Colonic mucosa (tissue), 4 donors: ENCODE results near the gene NFX1. TPM values are rescaled to one million over a fixed set of nuclear protein-coding genes. Genes with fewer than 3 reads are reported as not detected.
A peak's percentile ranks its signal among the peaks of the same experiment; 100 is the strongest.
"Not testable (repeated sequence)": the region's sequence is repeated elsewhere in the genome, so short reads cannot be mapped to it uniquely, and the experiment has no call there.

Experiments used
- DNase-seq: peaks from one replicate; pipeline ENCODE4 v3.0.0-alpha.2; 2020
- H3K27ac ChIP-seq: fragments of 200-600 bp; one replicate; pipeline ENCODE4 v1.8.0; 2021
- H3K27me3 ChIP-seq: fragments of 200-600 bp; one replicate; pipeline ENCODE4 v1.8.0; 2021
- H3K36me3 ChIP-seq: fragments of 200-600 bp; one replicate; pipeline ENCODE4 v1.8.0; 2021
- H3K4me1 ChIP-seq: fragments of 200-600 bp; one replicate; pipeline ENCODE4 v1.8.0; 2021; ENCODE audit warnings: mild to moderate bottlenecking
- H3K4me3 ChIP-seq: fragments of 200-600 bp; one replicate; pipeline ENCODE4 v1.8.0; 2021
- H3K9ac ChIP-seq, 2 donors: one replicate each; pipeline ENCODE4 v1.7.0; 2013; ENCODE audit warnings: control low read depth in 2 of 2, low read depth in 2 of 2, low read length in 2 of 2
- H3K9me3 ChIP-seq: fragments of 200-600 bp; one replicate; pipeline ENCODE4 v1.8.0; 2021
- intact Hi-C: fragments of 100-400 bp; cut with DNase I; formaldehyde crosslinking; loops from one replicate; pipeline ENCODE4 v1.14.1; 2022
- total RNA-seq, 2 donors: library from RNA; stranded (reverse); fragmentation: NEBNext Ultra II Directional in 1 of 2; extraction: Animal tissue kit (Norgen Biotek cat#: 25700) in 1 of 2; gene quantifications; one replicate each; pipeline ENCODE4 v1.2.1, GENCODE V29; 2021
- TF ChIP-seq, protein P1 (sequence below): fragments of 200-600 bp; IDR thresholded peaks from one replicate; pipeline ENCODE4 v1.8.0; 2022; ENCODE audit warnings: antibody characterized with exemption, mild to moderate bottlenecking
- donor health status: healthy.
- donor health status: DM: no; HTN: no; CAD: no.
- donor health status: DM: no; HTN: no; CAD: no.

Gene NFX1
- total RNA-seq, 2 donors from 2014 or later: 27.6 to 31.3 TPM

DNA sequence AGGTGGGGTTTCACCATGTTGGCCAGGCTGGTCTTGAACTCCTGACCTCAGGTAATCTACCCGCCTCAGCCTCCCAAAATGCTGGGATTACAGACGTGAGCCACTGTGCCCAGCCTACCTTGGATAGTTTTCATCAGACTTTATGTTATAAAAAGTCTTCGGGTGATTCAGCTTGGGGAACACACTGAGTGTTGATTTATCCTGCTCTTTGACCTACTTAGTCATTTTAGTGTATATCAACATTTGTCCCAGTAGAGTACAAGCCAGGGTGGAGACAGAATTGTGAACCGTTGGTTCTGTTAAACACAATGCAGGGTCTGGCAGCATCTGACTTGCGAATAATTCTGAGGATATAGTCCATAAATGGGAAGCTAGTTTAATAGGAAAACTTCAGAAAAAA, 39.7 kb downstream of the NFX1 start:
- TF ChIP-seq, protein P1, sequence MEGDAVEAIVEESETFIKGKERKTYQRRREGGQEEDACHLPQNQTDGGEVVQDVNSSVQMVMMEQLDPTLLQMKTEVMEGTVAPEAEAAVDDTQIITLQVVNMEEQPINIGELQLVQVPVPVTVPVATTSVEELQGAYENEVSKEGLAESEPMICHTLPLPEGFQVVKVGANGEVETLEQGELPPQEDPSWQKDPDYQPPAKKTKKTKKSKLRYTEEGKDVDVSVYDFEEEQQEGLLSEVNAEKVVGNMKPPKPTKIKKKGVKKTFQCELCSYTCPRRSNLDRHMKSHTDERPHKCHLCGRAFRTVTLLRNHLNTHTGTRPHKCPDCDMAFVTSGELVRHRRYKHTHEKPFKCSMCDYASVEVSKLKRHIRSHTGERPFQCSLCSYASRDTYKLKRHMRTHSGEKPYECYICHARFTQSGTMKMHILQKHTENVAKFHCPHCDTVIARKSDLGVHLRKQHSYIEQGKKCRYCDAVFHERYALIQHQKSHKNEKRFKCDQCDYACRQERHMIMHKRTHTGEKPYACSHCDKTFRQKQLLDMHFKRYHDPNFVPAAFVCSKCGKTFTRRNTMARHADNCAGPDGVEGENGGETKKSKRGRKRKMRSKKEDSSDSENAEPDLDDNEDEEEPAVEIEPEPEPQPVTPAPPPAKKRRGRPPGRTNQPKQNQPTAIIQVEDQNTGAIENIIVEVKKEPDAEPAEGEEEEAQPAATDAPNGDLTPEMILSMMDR: no peak
- H3K27ac ChIP-seq: peak overlapping the region; percentile 82
- H3K9ac ChIP-seq: no peak overlapping the region
- H3K4me1 ChIP-seq: peaks cover 12% of the 10 kb centered on the region
- DNase-seq: peak; percentile 19
- H3K9me3 ChIP-seq: no peaks in the 10 kb centered on the region
- no peaks in the 10 kb centered on the region for H3K36me3 ChIP-seq
- intact Hi-C loops: loop anchor here (5.0 kb wide), 1 partner anchor 33 kb away; no protein-coding TSS in a partner anchor
- no peaks in the 10 kb centered on the region for H3K27me3 ChIP-seq
- no peak overlapping the region for H3K4me3 ChIP-seq

DNA sequence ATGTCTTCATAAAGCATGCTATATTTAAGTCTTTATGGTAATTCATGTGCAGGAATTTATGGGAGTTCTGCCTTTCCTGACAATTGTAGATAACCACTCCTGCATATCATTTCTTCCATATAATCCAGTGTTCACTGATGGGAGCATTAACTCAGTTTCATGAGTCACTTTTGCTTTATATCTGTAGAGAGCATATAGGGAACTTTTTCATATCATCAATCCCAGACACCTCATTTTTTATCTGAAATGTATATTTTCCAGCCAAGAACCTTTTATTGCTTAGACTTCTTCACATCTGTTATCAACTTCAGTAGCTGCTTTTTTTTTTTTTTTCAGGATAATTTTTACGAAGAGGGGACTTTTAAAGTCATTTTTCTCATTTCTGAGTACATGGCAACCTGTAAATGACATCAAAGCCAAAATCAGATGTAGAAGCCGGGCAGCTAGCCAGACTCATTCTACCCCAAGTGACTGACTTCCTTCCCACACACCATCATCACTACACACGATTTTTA, 41.1 kb downstream of the NFX1 start:
- Histone ChIP-seq H3K4me1 (peaks cover 12% of the 10 kb centered on the region), H3K27ac (no peak overlapping the region), H3K27me3 (no peaks in the 10 kb centered on the region), H3K4me3 (no peak overlapping the region), H3K36me3 (no peaks in the 10 kb centered on the region), H3K9me3 (no peaks in the 10 kb centered on the region), H3K9ac (no peak overlapping the region)
- TF ChIP-seq, protein P1: no peak
- DNase-seq: no peak
- intact Hi-C loops: loop anchor here (5.0 kb wide), 1 partner anchor 34 kb away; no protein-coding TSS in a partner anchor

DNA sequence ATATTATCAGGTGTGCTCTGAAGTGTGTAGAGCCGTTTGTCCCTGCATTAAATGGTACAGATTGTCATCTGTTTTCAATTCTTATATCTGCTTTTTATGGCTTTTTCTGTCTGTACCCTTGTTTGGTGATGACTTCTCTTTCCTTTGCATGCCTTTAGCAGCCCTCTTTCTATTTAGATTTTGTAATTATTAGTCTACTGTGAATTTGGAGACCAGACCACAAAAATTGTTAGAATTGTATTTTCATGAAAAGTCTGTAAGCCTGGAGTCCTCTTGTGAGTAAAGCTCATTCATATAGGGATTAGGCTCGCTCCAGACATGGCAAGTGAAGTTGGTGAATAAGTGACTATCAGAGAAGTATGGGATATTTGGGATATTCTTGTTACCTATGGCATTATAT, 41.7 kb downstream of the NFX1 start:
- Histone ChIP-seq H3K9ac (no peak overlapping the region), H3K36me3 (no peaks in the 10 kb centered on the region), H3K4me3 (no peak overlapping the region), H3K9me3 (no peaks in the 10 kb centered on the region), H3K27me3 (no peaks in the 10 kb centered on the region), H3K4me1 (peaks cover 12% of the 10 kb centered on the region), H3K27ac (no peak overlapping the region)
- DNase-seq: no peak
- TF ChIP-seq, protein P1: no peak
- intact Hi-C loops: loop anchor here (5.0 kb wide), 1 partner anchor 35 kb away; no protein-coding TSS in a partner anchor

DNA sequence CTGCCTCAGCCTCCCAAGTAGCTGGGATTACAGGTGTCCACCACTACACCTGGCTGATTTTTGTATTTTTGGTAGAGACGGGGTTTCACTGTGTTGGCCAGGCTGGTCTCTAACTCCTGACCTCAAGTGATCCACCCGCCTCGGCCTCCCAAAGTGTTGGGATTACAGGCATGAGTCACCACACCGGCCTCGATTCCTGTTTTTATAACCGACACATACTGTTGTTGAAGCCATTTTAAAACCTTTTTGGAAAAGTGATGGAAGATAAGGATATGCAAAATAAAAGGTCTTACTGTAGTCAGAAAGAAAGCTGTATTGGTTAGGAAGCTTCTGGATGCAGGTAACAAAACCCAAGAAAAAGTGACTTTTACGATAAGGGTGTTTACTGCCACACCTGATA, 42.6 kb downstream of the NFX1 start:
- not testable (repeated sequence) for H3K4me1 ChIP-seq, H3K9me3 ChIP-seq, H3K9ac ChIP-seq, DNase-seq, H3K4me3 ChIP-seq, H3K27ac ChIP-seq, H3K27me3 ChIP-seq, H3K36me3 ChIP-seq
- intact Hi-C loops: loop anchor here (5.0 kb wide), 1 partner anchor 36 kb away; no protein-coding TSS in a partner anchor

DNA sequence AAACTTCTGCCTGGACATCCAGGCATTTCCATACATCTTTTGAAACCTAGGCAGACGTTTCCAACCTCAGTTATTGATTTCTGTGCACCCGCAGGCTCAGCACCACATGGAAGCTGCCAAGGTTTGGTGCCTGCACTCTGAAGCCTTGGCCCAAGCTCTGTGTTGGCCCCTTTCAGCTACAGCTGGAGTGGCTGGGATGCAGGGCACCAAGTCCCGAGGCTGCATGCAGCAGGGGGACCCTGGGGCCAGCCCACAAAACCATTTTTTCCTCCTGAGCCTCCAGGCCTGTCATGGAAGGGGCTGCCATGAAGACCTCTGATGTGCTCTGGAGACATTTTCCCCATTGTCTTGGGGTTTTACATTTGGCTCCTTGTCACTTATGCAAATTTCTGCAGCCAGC, 49.9 kb downstream of the NFX1 start:
- H3K4me1 ChIP-seq: no peaks in the 10 kb centered on the region
- no peaks in the 10 kb centered on the region for H3K27me3 ChIP-seq
- no peak overlapping the region for H3K4me3 ChIP-seq
- no peak overlapping the region for H3K27ac ChIP-seq
- no peak for DNase-seq
- TF ChIP-seq, protein P1: no peak
- no peak overlapping the region for H3K9ac ChIP-seq
- intact Hi-C loops: no loop called here
- peaks cover 32% of the 10 kb centered on the region for H3K36me3 ChIP-seq
- no peaks in the 10 kb centered on the region for H3K9me3 ChIP-seq

DNA sequence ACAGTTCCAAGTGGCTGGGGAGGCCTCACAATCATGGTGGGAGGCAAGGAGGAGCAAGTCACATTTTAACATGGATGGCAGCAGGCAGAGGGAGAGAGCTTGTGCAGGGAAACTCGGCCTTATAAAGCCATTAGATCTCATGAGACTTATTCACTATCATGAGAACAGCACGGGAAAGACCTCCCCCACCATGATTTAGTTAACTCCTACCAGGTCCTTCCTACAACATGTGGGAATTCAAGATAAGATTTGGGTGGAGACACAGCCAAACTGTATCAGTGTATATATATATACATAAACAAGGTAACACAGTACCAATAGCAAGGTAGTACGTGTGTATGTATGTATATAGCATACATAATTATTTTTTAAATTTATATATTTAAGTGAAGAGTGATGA, 50.9 kb downstream of the NFX1 start:
- Histone ChIP-seq H3K4me1 (no peaks in the 10 kb centered on the region), H3K36me3 (peaks cover 32% of the 10 kb centered on the region), H3K27me3 (no peaks in the 10 kb centered on the region), H3K9me3 (no peaks in the 10 kb centered on the region), H3K4me3 (no peak overlapping the region), H3K27ac (no peak overlapping the region), H3K9ac (no peak overlapping the region)
- TF ChIP-seq, protein P1: no peak
- intact Hi-C loops: no loop called here
- DNase-seq: no peak
